Activated naive CD4-positive, alpha-beta T cell treated with anti-CD3 and anti-CD28 coated beads, Interleukin-2, amount 10 ng/mL, durations not matched to agents 7 days and 5 days (primary cell): ENCODE data around the gene LCOR.

Source experiments
- CTCF ChIA-PET: fragments of 350-600 bp; sonication (Branson Sonifier 250); formaldehyde crosslinking; loops from one replicate; lab custom pipeline; 2021; ENCODE audit warnings: antibody characterized with exemption; lab: Charles Lee
- DNase-seq: peaks from one replicate; pipeline ENCODE4 v3.0.0-alpha.2; 2020
- H3K27ac Mint-ChIP-seq: one replicate; pipeline ENCODE4 v1.8.0; 2021; ENCODE audit warnings: mild to moderate bottlenecking, moderate library complexity, mixed read lengths
- H3K27me3 Mint-ChIP-seq: one replicate; pipeline ENCODE4 v1.8.0; 2021; ENCODE audit warnings: mild to moderate bottlenecking, mixed read lengths
- H3K36me3 Mint-ChIP-seq: one replicate; pipeline ENCODE4 v1.8.0; 2021; ENCODE audit warnings: mixed read lengths
- H3K4me1 Mint-ChIP-seq: one replicate; pipeline ENCODE4 v1.8.0; 2021; ENCODE audit warnings: mixed read lengths
- H3K4me3 Mint-ChIP-seq: one replicate; pipeline ENCODE4 v1.8.0; 2021; ENCODE audit warnings: mild to moderate bottlenecking, moderate library complexity, mixed read lengths
- H3K9me3 Mint-ChIP-seq: one replicate; pipeline ENCODE4 v1.8.0; 2021; ENCODE audit warnings: mixed read lengths

Gene LCOR

DNA sequence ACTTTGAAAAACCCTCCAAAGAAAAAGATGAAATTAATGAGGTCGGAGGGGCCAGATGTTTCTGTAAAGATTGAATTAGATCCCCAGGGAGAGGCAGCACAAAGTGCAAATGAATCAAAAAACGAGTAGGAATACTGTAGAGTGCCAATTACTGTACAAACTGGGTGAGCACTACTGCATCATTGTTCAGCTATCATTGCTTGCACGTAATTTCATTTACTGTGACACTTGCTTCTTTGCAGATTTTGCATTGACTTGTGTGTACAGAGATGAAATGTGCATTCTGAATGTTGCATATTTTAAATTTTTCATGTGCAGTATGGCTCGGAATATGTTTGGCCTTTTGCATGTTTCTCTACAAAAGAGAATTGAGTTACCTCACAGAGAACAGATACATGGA lies 123.7 kb downstream of the LCOR start:
- CTCF ChIA-PET, result no interaction called here
- no peaks in the 10 kb centered on the region for H3K4me1 Mint-ChIP-seq
- H3K27me3 Mint-ChIP-seq, result no peaks in the 10 kb centered on the region
- H3K27ac Mint-ChIP-seq, result no peak overlapping the region
- H3K4me3 Mint-ChIP-seq, result no peak overlapping the region
- DNase-seq, result no peak
- H3K9me3 Mint-ChIP-seq, result no peaks in the 10 kb centered on the region
- peaks cover 28% of the 10 kb centered on the region for H3K36me3 Mint-ChIP-seq

DNA sequence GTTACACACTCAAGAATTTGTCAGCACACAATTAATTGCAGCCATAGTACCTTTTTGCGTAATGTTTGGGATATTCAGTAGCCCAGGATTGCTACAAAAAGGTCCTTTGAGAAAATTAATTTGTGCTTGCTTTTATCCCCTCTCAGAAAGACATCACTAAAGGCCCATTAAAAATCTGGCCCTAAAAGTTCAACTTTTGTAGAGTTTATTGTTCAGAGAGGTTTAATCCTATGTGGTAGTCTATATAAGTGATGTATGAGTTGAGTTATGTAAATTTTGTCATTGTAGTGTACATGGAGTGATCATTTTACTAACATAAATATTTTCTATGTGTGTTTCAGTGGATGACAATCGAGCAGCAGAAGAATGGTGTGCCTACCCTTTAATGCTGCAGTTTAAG lies 126.0 kb downstream of the LCOR start:
- Mint-ChIP-seq H3K9me3 (no peaks in the 10 kb centered on the region), H3K4me1 (no peaks in the 10 kb centered on the region), H3K27ac (no peak overlapping the region), H3K36me3 (peaks cover 22% of the 10 kb centered on the region), H3K4me3 (no peak overlapping the region), H3K27me3 (no peaks in the 10 kb centered on the region)
- DNase-seq, result no peak
- CTCF ChIA-PET, result no interaction called here

DNA sequence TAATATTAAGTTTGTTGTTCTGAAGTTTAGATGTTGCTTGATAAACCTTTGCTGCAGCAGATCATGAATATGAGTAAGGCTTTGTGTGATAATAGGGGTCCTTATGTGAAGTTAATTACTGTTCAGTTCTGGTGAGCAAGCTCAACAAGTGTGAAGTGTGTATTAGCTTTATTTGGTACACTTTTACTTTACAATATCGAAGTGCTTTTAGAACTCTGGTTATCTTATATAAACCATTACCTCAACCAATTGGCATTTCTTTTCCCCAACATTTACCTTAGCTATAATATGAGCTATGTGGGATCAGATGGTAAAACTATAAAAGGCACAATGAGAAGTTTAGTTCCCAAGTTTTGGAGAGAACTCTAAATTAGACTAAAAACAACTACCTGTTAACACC lies 127.6 kb downstream of the LCOR start:
- no peaks in the 10 kb centered on the region for H3K4me1 Mint-ChIP-seq
- no peak overlapping the region for H3K4me3 Mint-ChIP-seq
- H3K36me3 Mint-ChIP-seq, result peaks cover 19% of the 10 kb centered on the region
- no peak overlapping the region for H3K27ac Mint-ChIP-seq
- DNase-seq, result no peak
- no peaks in the 10 kb centered on the region for H3K9me3 Mint-ChIP-seq
- CTCF ChIA-PET, result interaction anchor here (1.1 to 1.4 kb wide), 2 partner anchors 12 to 25 kb away, joined by 3 read pairs; no protein-coding TSS in a partner anchor
- no peaks in the 10 kb centered on the region for H3K27me3 Mint-ChIP-seq

DNA sequence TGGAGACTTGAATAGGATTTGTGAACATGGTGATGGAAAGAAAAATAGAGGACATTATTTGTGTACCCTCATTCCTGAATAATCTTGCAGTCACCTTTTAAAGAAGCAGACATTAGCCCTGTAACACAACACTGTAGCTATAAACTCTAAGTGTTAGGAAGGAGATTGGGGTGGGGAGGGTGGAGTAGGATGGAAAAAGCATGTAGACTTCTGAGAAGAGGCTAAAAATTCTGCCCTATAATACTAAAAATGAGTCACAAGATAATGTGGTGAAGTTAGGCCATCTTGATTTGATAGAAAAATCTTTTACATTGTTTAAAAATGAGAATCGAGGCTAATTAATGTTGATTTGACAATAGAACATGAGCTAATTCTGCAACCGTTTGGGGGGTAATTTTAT lies 128.8 kb downstream of the LCOR start:
- CTCF ChIA-PET, result no interaction called here
- no peak for DNase-seq
- H3K4me1 Mint-ChIP-seq, result no peaks in the 10 kb centered on the region
- no peaks in the 10 kb centered on the region for H3K9me3 Mint-ChIP-seq
- no peak overlapping the region for H3K4me3 Mint-ChIP-seq
- no peak overlapping the region for H3K27ac Mint-ChIP-seq
- peaks cover 8% of the 10 kb centered on the region for H3K36me3 Mint-ChIP-seq
- no peaks in the 10 kb centered on the region for H3K27me3 Mint-ChIP-seq

DNA sequence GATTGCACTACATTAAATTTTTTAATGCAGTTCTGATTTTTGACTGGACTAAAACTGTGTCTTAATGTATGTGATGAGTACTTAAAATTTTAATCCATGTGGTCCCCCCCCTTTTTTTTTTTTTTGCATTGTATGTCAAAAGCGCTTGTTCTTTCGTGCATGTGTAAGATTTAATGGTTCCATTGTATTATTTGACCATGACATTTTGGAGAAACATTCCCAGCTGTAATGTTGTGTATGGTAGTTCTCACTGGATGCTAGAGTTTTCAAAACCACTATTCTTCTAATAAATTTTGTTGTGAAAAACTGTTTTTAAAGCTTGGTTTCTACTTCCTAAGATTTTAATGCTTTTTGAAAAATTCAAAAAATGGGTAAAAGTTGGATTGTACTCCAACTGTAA lies 132.0 kb downstream of the LCOR start:
- Mint-ChIP-seq H3K27me3 (no peaks in the 10 kb centered on the region), H3K4me3 (no peak overlapping the region), H3K4me1 (no peaks in the 10 kb centered on the region), H3K36me3 (no peaks in the 10 kb centered on the region), H3K27ac (no peak overlapping the region), H3K9me3 (no peaks in the 10 kb centered on the region)
- DNase-seq, result no peak
- CTCF ChIA-PET, result no interaction called here

DNA sequence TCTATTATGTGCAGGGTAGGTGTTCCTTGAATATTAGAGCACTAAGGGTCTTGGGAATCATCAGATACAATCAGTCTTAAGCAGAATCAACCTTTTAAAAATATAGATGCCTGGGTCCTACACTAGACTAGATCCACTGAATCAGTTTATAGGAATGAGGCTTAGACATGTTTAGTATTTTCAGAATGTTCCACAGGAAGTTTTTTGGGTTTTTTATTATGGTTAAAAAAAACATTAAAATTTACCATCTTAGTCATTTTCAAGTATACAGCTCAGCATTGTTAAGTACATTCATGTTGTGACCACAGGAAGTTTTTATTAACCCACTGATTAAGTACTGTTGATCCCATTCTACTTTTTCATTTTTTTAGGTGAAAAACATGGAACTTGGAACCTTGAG lies 135.7 kb downstream of the LCOR start:
- no peak overlapping the region for H3K27ac Mint-ChIP-seq
- CTCF ChIA-PET, result no interaction called here
- no peak for DNase-seq
- no peaks in the 10 kb centered on the region for H3K27me3 Mint-ChIP-seq
- H3K36me3 Mint-ChIP-seq, result no peaks in the 10 kb centered on the region
- H3K9me3 Mint-ChIP-seq, result no peaks in the 10 kb centered on the region
- H3K4me1 Mint-ChIP-seq, result no peaks in the 10 kb centered on the region
- H3K4me3 Mint-ChIP-seq, result no peak overlapping the region

DNA sequence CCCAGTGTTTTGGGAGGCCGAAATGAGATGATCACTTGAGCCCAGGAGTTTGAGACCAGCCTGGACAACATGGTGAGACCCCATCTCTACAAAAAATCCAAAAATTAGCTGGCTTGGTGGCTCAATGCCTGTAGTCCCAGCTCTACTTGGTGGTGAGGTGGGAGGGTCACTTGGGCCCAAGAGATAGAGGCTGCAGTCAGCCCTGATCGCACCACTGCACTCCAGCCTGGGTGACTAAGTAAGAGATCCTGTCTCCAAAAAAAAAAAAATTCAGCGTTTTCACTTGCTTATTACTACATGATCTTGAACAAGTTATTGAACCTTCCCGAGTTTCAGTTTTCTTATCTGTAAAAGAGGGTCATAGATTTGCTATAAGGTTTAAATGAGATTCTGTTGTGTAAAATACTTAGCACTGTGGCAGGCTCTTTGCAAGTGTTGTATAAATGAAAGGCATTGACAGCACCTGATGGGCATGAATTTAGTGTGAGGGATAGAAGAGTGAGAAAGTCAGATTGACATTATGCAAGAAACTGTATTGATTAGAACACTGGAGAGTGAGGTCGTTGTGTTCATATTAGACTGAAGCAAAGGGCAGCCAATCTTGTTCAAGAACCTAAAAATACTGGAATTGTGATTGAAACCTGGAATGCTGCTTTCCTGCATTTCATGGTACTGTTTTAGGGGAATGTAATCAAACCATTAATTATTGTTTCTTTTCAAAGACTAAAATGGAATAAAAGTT lies 136.8 kb downstream of the LCOR start:
- CTCF ChIA-PET, result no interaction called here
- Mint-ChIP-seq H3K4me1 (no peaks in the 10 kb centered on the region), H3K36me3 (no peaks in the 10 kb centered on the region), H3K27ac (no peak overlapping the region), H3K9me3 (no peaks in the 10 kb centered on the region), H3K4me3 (no peak overlapping the region), H3K27me3 (no peaks in the 10 kb centered on the region)
- no peak for DNase-seq

DNA sequence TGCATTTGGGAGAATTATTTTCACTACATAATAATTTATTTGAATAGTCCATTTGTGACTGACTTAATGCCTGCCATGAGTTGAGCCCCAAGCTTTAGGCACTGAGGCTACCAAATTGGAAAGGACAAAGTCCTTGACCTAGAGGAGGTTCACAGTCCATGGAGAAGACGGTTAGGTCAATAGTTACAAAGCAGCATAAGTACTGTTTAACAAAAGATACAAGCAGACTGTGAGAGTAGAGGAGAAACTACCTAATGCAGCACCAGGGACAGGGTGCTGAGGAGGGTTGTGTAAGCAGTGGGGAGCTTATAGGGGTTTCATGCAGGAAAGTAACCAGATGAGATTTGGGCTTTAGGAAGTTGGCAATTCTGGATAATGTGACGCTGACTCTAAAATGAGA lies 139.2 kb downstream of the LCOR start:
- DNase-seq, result no peak
- CTCF ChIA-PET, result no interaction called here
- Mint-ChIP-seq H3K36me3 (no peaks in the 10 kb centered on the region), H3K9me3 (no peaks in the 10 kb centered on the region), H3K27ac (no peak overlapping the region), H3K4me3 (no peak overlapping the region), H3K4me1 (no peaks in the 10 kb centered on the region), H3K27me3 (no peaks in the 10 kb centered on the region)

DNA sequence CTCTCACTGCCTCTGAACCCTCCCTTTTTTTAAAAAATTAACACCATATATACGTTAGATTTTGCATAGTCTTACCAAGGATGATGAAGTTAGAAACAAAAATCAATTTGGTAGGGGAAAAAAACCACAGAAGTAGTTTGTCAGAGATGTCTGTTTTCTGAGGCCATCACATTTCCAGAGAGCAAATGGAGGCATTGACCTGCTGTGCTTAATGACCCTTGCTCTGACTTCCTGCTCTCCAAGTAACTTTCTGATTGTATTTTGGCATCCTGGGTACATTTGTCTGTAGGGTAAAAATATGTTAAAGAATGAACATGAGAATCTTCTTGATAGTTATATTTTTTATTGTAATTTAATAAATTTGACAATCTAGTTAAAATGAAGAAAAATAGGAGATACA lies 140.2 kb downstream of the LCOR start:
- CTCF ChIA-PET, result no interaction called here
- Mint-ChIP-seq H3K9me3 (no peaks in the 10 kb centered on the region), H3K27ac (no peak overlapping the region), H3K4me1 (no peaks in the 10 kb centered on the region), H3K36me3 (no peaks in the 10 kb centered on the region), H3K4me3 (no peak overlapping the region), H3K27me3 (no peaks in the 10 kb centered on the region)
- DNase-seq, result no peak

DNA sequence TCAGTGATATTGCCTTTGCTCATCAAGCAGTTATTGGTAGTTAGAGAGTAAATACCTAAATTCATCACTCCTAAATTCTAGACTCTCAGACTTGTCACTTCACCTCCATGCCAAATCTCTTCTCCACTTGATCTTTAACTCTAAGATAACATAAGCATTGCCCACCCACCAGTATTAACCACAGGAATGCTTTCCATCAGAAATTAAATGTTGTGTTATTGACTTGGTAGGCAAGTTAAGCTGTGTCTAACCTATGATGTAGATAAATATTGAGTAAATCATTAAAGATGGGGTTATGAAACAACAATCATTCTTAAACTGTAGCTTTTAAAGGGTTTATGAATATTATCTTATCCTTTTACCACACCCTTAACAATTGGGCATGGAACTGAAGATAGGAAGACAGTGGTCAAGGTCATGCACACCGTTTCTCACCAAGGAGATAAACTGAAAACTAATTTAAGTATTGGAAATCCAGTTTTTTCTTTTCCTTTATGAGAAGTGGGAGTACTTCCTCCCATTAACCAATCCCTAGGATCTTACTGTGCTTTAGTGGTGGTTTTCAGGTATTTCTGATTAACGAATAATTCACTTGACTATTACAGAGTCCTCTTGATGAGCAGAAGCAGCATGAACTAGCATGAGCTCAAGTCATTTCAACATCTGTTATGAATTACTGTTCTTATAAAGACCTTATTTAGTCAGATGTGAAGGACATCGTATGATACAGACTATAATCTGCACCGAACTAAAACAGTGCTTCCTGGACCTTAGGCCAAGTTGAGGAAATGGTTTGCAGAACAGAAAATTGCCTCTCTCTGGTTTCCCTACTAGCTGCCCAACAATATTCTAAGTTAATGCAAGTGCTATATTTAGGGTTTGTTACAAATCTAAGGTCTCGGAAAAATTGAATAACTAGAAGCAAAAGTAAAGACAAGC lies 142.0 kb downstream of the LCOR start:
- CTCF ChIA-PET, result interaction anchor here (1.5 kb wide), 1 partner anchor 62 kb away, joined by 4 read pairs; no protein-coding TSS in a partner anchor
- DNase-seq, result no peak
- Mint-ChIP-seq H3K27me3 (no peaks in the 10 kb centered on the region), H3K9me3 (no peaks in the 10 kb centered on the region), H3K27ac (no peak overlapping the region), H3K36me3 (no peaks in the 10 kb centered on the region), H3K4me1 (peaks cover 6% of the 10 kb centered on the region), H3K4me3 (no peak overlapping the region)

DNA sequence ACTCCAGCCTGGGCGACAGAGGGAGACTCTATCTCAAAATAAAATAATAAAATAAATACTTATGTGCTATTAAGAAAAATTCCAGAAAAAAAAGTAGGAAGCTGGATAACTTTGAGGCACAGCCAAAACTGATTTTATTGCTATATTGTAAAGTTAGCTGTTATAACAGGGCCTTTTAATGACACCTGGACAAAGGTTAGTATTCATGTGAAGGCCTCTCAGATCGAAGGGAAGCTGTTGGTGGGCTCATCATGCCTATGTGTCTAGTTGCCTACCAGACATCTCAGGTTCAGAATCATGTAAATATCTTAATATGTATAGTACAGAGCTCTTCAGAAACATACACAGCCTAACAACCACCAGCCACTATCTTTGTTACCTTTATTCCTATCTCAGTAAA lies 143.0 kb downstream of the LCOR start:
- Mint-ChIP-seq H3K9me3 (no peaks in the 10 kb centered on the region), H3K27ac (no peak overlapping the region), H3K4me3 (no peak overlapping the region), H3K36me3 (no peaks in the 10 kb centered on the region), H3K4me1 (peaks cover 8% of the 10 kb centered on the region), H3K27me3 (no peaks in the 10 kb centered on the region)
- CTCF ChIA-PET, result interaction anchor here (1.5 kb wide), 1 partner anchor 63 kb away, joined by 4 read pairs; no protein-coding TSS in a partner anchor
- no peak for DNase-seq

DNA sequence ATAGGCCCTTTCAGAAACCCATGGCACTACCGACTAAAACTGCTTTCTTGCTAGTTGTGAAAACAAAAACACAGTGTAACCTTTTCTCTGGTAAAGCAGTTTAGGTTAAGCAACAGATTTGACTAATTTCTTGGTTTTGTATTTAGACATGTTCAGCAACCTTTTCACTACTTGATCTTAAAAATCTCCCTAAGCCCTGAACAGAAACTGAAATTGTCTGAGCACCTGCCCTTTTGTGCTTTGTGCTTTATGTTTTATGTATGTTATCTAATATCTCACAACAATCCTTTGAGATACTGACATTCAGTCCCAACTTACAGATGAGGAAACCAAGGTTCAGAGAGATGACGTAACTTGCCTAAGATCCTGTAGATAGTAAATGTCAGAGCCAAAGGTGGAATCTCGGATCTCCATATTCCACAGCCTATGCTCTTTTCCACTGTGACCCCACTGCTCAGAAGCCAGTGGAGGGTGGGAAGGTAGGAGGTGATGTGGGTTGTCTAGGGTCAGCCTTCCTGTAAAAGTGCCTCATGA lies 146.6 kb downstream of the LCOR start:
- no peaks in the 10 kb centered on the region for H3K9me3 Mint-ChIP-seq
- peaks cover 16% of the 10 kb centered on the region for H3K36me3 Mint-ChIP-seq
- H3K4me3 Mint-ChIP-seq, result no peak overlapping the region
- H3K27ac Mint-ChIP-seq, result no peak overlapping the region
- no peak for DNase-seq
- H3K4me1 Mint-ChIP-seq, result peaks cover 8% of the 10 kb centered on the region
- CTCF ChIA-PET, result interaction anchor here (0.6 to 1.4 kb wide), 2 partner anchors 31 to 47 kb away, joined by 3 to 4 read pairs; no protein-coding TSS in a partner anchor
- H3K27me3 Mint-ChIP-seq, result no peaks in the 10 kb centered on the region

DNA sequence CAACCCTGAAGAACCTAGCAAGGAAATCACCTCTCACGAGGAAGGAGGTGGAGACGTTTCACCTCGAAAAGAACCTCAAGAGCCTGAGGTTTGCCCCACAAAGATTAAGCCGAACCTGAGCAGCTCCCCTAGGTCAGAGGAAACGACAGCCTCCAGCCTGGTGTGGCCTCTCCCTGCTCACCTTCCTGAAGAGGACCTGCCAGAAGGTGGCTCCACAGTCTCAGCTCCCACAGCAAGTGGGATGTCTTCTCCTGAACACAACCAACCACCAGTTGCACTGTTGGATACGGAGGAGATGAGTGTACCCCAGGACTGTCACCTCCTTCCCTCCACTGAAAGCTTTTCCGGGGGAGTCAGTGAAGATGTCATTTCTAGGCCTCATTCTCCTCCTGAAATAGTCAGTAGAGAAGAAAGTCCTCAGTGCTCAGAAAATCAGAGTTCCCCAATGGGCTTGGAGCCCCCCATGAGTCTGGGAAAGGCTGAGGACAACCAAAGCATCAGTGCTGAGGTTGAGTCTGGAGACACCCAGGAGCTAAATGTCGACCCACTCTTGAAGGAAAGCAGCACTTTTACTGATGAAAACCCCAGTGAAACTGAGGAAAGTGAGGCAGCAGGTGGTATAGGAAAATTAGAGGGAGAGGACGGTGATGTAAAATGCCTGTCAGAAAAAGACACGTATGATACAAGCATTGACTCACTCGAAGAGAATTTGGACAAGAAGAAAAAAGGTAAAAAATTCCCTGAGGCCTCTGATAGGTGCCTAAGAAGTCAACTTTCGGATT lies 150.2 kb downstream of the LCOR start:
- H3K27me3 Mint-ChIP-seq, result no peaks in the 10 kb centered on the region

More for the DNA sequence above, 150.2 kb downstream of the LCOR start:
- H3K4me3 Mint-ChIP-seq, result no peak overlapping the region
- no peak overlapping the region for H3K27ac Mint-ChIP-seq
- no peak for DNase-seq
- H3K9me3 Mint-ChIP-seq, result no peaks in the 10 kb centered on the region
- CTCF ChIA-PET, result interaction anchor here (1.4 kb wide), 1 partner anchor 43 kb away, joined by 7 read pairs; no protein-coding TSS in a partner anchor
- peaks cover 8% of the 10 kb centered on the region for H3K4me1 Mint-ChIP-seq
- H3K36me3 Mint-ChIP-seq, result peaks cover 16% of the 10 kb centered on the region
